HL-60 (cell line): ENCODE results near the gene TMEM144.

ENCODE experiments used
- DNase-seq, 2 experiments: peaks; one replicate each; pipeline ENCODE4 v3.0.0-alpha.2; 2010 to 2020; ENCODE audit warnings: low read depth in 1 of 2, low spot score in 1 of 2
- H3K27ac ChIP-seq: fragments of 250-450 bp; sonication (Bioruptor Pico); replicated peaks from 2 replicates; pipeline ENCODE4 v1.5.1; 2020; ENCODE audit warnings: mild to moderate bottlenecking, moderate library complexity
- H3K27me3 ChIP-seq: fragments of 250-450 bp; sonication (Bioruptor Pico); 2 replicates; pipeline ENCODE4 v1.5.1; 2021; ENCODE audit warnings: mild to moderate bottlenecking, moderate library complexity; ENCODE audit not compliant: insufficient read depth, poor library complexity, severe bottlenecking
- H3K4me3 ChIP-seq: replicated peaks from 2 replicates; pipeline ENCODE4 v1.5.1; 2011; ENCODE audit warnings: mild to moderate bottlenecking, control low read depth, low read length; ENCODE audit not compliant: insufficient read depth
- GABPA ChIP-seq: IDR thresholded peaks from 2 replicates; pipeline ENCODE4 v1.6.1; 2012; ENCODE audit warnings: low read depth
- POLR2AphosphoS5 ChIP-seq: IDR thresholded peaks from 2 replicates; pipeline ENCODE4 v1.6.1; 2012; ENCODE audit warnings: low read depth
- SPI1 ChIP-seq: IDR thresholded peaks from 2 replicates; pipeline ENCODE4 v1.6.1; 2012; ENCODE audit warnings: low read depth, mild to moderate bottlenecking, borderline replicate concordance
- TF ChIP-seq, protein P1 (sequence below): IDR thresholded peaks from 2 replicates; pipeline ENCODE4 v1.6.1; 2012; ENCODE audit warnings: low read depth; ENCODE audit not compliant: insufficient replicate concordance
- TF ChIP-seq, protein P2 (sequence below): IDR thresholded peaks from one replicate; pipeline ENCODE4 v1.5.1; 2011; ENCODE audit warnings: low read length, control low read depth, inconsistent platforms; ENCODE audit not compliant: insufficient read depth

TMEM144 gene

DNA sequence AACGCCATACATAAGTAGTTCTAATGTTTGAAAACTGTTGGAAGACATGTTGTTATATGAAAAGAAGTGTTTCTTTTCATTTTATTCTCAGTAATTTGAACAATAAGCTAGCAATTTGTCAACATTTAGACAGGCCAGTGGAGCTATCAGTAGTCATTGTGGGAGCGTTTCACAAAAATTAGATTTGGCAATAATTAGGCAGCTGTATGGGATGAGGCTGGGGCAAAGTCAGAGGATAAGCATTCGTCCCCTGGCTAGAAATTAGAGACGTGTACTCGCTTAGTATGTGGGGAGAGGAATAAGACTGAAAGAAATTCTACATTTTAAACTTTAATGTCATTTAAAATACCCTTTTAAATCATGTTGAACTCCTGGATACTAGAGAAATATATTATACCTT, 70.6 kb downstream of the TMEM144 start:
- no peak for DNase-seq
- H3K27ac ChIP-seq = no peak overlapping the region
- H3K27me3 ChIP-seq = no peaks in the 10 kb centered on the region
- no peak overlapping the region for H3K4me3 ChIP-seq
- TF ChIP-seq GABPA (no peak), SPI1 (no peak), POLR2AphosphoS5 (no peak)
- TF ChIP-seq, protein P1, sequence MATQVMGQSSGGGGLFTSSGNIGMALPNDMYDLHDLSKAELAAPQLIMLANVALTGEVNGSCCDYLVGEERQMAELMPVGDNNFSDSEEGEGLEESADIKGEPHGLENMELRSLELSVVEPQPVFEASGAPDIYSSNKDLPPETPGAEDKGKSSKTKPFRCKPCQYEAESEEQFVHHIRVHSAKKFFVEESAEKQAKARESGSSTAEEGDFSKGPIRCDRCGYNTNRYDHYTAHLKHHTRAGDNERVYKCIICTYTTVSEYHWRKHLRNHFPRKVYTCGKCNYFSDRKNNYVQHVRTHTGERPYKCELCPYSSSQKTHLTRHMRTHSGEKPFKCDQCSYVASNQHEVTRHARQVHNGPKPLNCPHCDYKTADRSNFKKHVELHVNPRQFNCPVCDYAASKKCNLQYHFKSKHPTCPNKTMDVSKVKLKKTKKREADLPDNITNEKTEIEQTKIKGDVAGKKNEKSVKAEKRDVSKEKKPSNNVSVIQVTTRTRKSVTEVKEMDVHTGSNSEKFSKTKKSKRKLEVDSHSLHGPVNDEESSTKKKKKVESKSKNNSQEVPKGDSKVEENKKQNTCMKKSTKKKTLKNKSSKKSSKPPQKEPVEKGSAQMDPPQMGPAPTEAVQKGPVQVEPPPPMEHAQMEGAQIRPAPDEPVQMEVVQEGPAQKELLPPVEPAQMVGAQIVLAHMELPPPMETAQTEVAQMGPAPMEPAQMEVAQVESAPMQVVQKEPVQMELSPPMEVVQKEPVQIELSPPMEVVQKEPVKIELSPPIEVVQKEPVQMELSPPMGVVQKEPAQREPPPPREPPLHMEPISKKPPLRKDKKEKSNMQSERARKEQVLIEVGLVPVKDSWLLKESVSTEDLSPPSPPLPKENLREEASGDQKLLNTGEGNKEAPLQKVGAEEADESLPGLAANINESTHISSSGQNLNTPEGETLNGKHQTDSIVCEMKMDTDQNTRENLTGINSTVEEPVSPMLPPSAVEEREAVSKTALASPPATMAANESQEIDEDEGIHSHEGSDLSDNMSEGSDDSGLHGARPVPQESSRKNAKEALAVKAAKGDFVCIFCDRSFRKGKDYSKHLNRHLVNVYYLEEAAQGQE = no peak
- TF ChIP-seq, protein P2, sequence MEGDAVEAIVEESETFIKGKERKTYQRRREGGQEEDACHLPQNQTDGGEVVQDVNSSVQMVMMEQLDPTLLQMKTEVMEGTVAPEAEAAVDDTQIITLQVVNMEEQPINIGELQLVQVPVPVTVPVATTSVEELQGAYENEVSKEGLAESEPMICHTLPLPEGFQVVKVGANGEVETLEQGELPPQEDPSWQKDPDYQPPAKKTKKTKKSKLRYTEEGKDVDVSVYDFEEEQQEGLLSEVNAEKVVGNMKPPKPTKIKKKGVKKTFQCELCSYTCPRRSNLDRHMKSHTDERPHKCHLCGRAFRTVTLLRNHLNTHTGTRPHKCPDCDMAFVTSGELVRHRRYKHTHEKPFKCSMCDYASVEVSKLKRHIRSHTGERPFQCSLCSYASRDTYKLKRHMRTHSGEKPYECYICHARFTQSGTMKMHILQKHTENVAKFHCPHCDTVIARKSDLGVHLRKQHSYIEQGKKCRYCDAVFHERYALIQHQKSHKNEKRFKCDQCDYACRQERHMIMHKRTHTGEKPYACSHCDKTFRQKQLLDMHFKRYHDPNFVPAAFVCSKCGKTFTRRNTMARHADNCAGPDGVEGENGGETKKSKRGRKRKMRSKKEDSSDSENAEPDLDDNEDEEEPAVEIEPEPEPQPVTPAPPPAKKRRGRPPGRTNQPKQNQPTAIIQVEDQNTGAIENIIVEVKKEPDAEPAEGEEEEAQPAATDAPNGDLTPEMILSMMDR = no peak

DNA sequence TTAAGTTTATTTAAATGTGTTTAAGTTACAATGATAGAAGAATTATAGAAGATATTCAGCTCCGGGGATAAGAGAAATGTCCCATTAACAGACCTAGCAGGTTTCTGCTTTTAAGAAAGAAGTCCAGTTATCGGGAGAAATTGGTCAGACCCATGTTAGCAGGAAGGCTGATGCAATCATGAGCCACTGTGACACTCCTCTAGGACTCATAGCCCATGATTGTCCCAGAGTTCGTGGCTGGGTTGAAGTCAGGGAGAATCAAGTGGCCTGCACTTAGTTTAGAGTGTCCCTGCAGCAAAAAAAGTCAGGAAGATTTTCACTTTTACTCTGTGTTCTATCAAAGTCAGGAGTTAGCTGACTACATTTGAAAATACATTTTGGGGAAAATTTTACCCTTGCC, 72.0 kb downstream of the TMEM144 start:
- TF ChIP-seq POLR2AphosphoS5 (no peak), SPI1 (no peak), GABPA (no peak)
- TF ChIP-seq, protein P1 = no peak
- TF ChIP-seq, protein P2 = no peak
- no peak overlapping the region for H3K27ac ChIP-seq
- DNase-seq = no peak
- no peak overlapping the region for H3K4me3 ChIP-seq
- H3K27me3 ChIP-seq = no peaks in the 10 kb centered on the region

DNA sequence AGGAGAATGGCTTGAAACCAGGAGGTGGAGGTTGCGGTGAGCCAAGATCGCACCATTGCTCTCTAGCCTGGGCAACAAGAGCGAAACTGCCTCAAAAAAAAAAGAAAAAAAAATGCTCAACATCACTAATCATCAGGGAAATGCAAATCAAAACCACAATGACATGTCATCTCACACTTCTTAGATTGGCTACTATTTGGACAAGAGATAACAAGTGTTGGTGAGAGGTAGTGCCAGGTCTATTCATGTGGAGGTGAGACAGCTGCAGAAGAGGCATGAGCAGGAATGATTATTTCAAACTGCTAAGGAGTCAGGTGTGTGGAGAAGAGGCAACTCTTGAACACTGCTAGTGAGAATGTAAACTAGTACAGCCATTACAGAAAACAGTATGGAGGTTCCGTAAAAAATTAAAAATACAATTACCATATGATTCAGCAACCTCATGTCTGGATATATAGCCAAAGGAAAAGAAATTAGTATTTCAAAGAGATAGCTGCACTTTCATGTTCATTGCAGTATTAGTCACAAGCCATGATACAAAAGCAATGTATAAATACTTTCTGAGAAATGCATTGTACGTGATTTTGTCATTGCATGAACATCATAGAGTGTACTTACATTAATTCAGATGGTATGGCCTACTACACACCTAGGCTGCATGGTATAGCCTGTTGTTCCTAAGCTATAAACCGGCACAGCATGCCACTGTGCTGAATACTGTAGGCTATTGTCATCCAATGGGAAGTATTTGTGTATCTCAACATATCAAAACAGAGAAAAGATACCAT, 75.3 kb downstream of the TMEM144 start:
- no peak for DNase-seq
- TF ChIP-seq, protein P2 = no peak
- TF ChIP-seq, protein P1 = no peak
- TF ChIP-seq SPI1 = no peak
- no peak for TF ChIP-seq GABPA
- no peak for TF ChIP-seq POLR2AphosphoS5
- no peak overlapping the region for H3K27ac ChIP-seq
- H3K4me3 ChIP-seq = no peak overlapping the region
- no peaks in the 10 kb centered on the region for H3K27me3 ChIP-seq
